Endothelial cell of umbilical vein (primary cell): ENCODE results near the gene SNRNP35. TPM values are rescaled to one million over a fixed set of nuclear protein-coding genes. Genes with fewer than 3 reads are reported as not detected.

ENCODE experiments used
- BruUV-seq: library from RNA; stranded (reverse); fragments of 400-500 nt; replicated peaks from 2 replicates; lab custom pipeline; 2021; lab: Mats Ljungman, UMichigan
- CTCF ChIA-PET: fragments of 300-600, 350-600 bp; sonication (Branson Sonifier 250); formaldehyde crosslinking; loops from one replicate; lab custom pipeline; 2021; ENCODE audit warnings: antibody characterized with exemption, inconsistent platforms; lab: Charles Lee
- POLR2A ChIA-PET: fragments of 300-600, 350-600 bp; sonication (Branson Sonifier 250); formaldehyde crosslinking; loops from one replicate; lab custom pipeline; 2021; ENCODE audit warnings: antibody characterized with exemption, inconsistent platforms; lab: Charles Lee
- DNase-seq: peaks from one replicate; pipeline ENCODE4 v3.0.0-alpha.2; 2011; ENCODE audit warnings: low read depth, low spot score
- FAIRE-seq: peaks from 2 replicates; lab custom pipeline; 2011; peaks lifted over from hg19 to GRCh38; lab: Jason Lieb, UNC
- H2AFZ ChIP-seq: 2 replicates; pipeline ENCODE4 v1.6.0; 2012; ENCODE audit warnings: low read depth, low read length, control low read depth, inconsistent platforms
- H3K27ac ChIP-seq: 2 replicates; pipeline ENCODE4 v1.5.1; 2011; ENCODE audit warnings: low read depth, mild to moderate bottlenecking, control low read depth, low read length, moderate library complexity; ENCODE audit not compliant: insufficient read depth
- H3K27me3 ChIP-seq, 2 experiments: 2 replicates each; pipeline versions ENCODE4 v1.6.0 to v1.6.1; 2011; ENCODE audit warnings: low read length in 2 of 2, mixed read lengths in 1 of 2; ENCODE audit not compliant: control insufficient read depth in 2 of 2, insufficient read depth in 2 of 2
- H3K36me3 ChIP-seq, 2 experiments: 2 replicates in 1 of 2; 3 replicates in 1 of 2; pipeline ENCODE4 v1.5.1; 2011; ENCODE audit warnings: low read length in 2 of 2, mild to moderate bottlenecking in 1 of 2, moderate library complexity in 1 of 2; ENCODE audit not compliant: control insufficient read depth in 2 of 2, insufficient read depth in 2 of 2; ENCODE audit errors: extremely low read depth in 1 of 2
- H3K4me1 ChIP-seq: 3 replicates; pipeline ENCODE4 v1.5.1; 2011; ENCODE audit warnings: mild to moderate bottlenecking, low read length; ENCODE audit not compliant: control insufficient read depth, insufficient read depth; ENCODE audit errors: extremely low read depth
- H3K4me2 ChIP-seq: 2 replicates; pipeline ENCODE4 v1.6.1; 2011; ENCODE audit warnings: low read length, control low read depth, mixed read lengths; ENCODE audit not compliant: insufficient read depth
- H3K4me3 ChIP-seq, 3 experiments: fragments of 200-600 bp in 1 of 3; sonication (generic), shearing (Covaris generic) in 1 of 3; replicated peaks in 1 of 3; 2 replicates each; pipeline ENCODE4 v1.5.1; 2011 to 2016; ENCODE audit warnings: control low read depth in 3 of 3, low read length in 3 of 3, mild to moderate bottlenecking in 2 of 3, inconsistent platforms in 1 of 3, low read depth in 1 of 3, moderate library complexity in 1 of 3; ENCODE audit not compliant: insufficient read depth in 1 of 3
- H3K79me2 ChIP-seq: 2 replicates; pipeline ENCODE4 v1.6.0; 2012; ENCODE audit warnings: low read length, inconsistent platforms; ENCODE audit not compliant: control insufficient read depth, insufficient read depth
- H3K9ac ChIP-seq: replicated peaks from 2 replicates; pipeline ENCODE3; 2011; ENCODE audit warnings: low read length, control low read depth; ENCODE audit not compliant: insufficient read depth; ENCODE audit errors: extremely low read depth
- H3K9me1 ChIP-seq: replicated peaks from 3 replicates; pipeline ENCODE4 v1.6.0; 2011; ENCODE audit warnings: mild to moderate bottlenecking, low read length; ENCODE audit not compliant: control insufficient read depth, insufficient read depth; ENCODE audit errors: extremely low read depth
- H3K9me3 ChIP-seq: replicated peaks from 2 replicates; pipeline ENCODE4 v1.5.1; 2012; ENCODE audit warnings: low read length, inconsistent platforms; ENCODE audit not compliant: control insufficient read depth, insufficient read depth
- H4K20me1 ChIP-seq: replicated peaks from 2 replicates; pipeline ENCODE3; 2011; ENCODE audit warnings: mild to moderate bottlenecking, low read length; ENCODE audit not compliant: control insufficient read depth, insufficient read depth; ENCODE audit errors: extremely low read depth
- EZH2 ChIP-seq: IDR thresholded peaks from 2 replicates; pipeline ENCODE4 v1.6.1; 2012; ENCODE audit warnings: borderline replicate concordance, low read depth, mild to moderate bottlenecking, moderate library complexity, low read length, inconsistent platforms; ENCODE audit not compliant: severe bottlenecking
- FOS ChIP-seq: IDR thresholded peaks from 2 replicates; pipeline ENCODE4 v1.6.1; 2011; ENCODE audit warnings: mild to moderate bottlenecking, low read length, moderate library complexity, borderline replicate concordance; ENCODE audit not compliant: insufficient read depth
- GATA2 ChIP-seq: IDR thresholded peaks from 2 replicates; pipeline ENCODE4 v1.7.0; 2011; ENCODE audit warnings: low read depth, mild to moderate bottlenecking, moderate library complexity, mixed read lengths, low read length; ENCODE audit not compliant: insufficient read length, insufficient read depth
- JUN ChIP-seq: IDR thresholded peaks from 2 replicates; pipeline ENCODE4 v1.6.1; 2011; ENCODE audit warnings: borderline replicate concordance, low read depth; ENCODE audit not compliant: insufficient read length, insufficient read depth
- MYC ChIP-seq: IDR thresholded peaks from one replicate; pipeline ENCODE4 v1.6.1; 2011; ENCODE audit warnings: mild to moderate bottlenecking, low read depth, low read length
- POLR2A ChIP-seq: IDR thresholded peaks from 2 replicates; pipeline ENCODE4 v1.6.1; 2012; ENCODE audit warnings: low read depth, mild to moderate bottlenecking, control low read depth, low read length
- POLR2AphosphoS5 ChIP-seq: IDR thresholded peaks from 2 replicates; pipeline ENCODE4 v1.6.1; 2012; ENCODE audit warnings: low read depth, mild to moderate bottlenecking, control low read depth, low read length, moderate library complexity; ENCODE audit not compliant: insufficient read depth
- dilution Hi-C: fragments of 300-500 bp; cut with MboI; formaldehyde crosslinking; loops from one replicate; pipeline ENCODE4 v1.15.0; 2019; ENCODE audit warnings: low sequenced_read_pairs; ENCODE audit not compliant: extremely low pct_ligation_motif_present
- intact Hi-C: fragments of 100-400 bp; cut with micrococcal nuclease; formaldehyde crosslinking; loops from one replicate; pipeline ENCODE4 v1.10.0; 2022
- polyA plus RNA-seq, 4 experiments: library from polyadenylated mRNA; depleted of rRNA in 3 of 4; stranded (reverse) in 3 of 4; unstranded in 1 of 4; fragments of >200 nt; gene quantifications; 2 replicates each; pipeline versions ENCODE4 v1.2.1 to v1.2.3, GENCODE V29; 2011 to 2012; ENCODE audit warnings: missing spikeins in 1 of 4
- total RNA-seq: library from RNA; stranded (reverse); gene quantifications from 2 replicates; pipeline ENCODE4 v1.2.3, GENCODE V29; 2021
- TF ChIP-seq, protein P1 (sequence below): IDR thresholded peaks from 2 replicates; pipeline ENCODE4 v1.6.1; 2011; ENCODE audit not compliant: insufficient read depth, insufficient read length
- TF ChIP-seq, protein P2 (sequence below), 2 donors: IDR thresholded peaks; 1 replicate in 1 of 2; 2 replicates in 1 of 2; pipeline ENCODE4 v1.5.1; 2011; ENCODE audit warnings: low read length in 2 of 2, mild to moderate bottlenecking in 2 of 2, moderate library complexity in 2 of 2, control low read depth in 1 of 2, inconsistent platforms in 1 of 2, low read depth in 1 of 2; ENCODE audit not compliant: insufficient read depth in 1 of 2; ENCODE audit errors: extremely low read depth in 1 of 2

Gene SNRNP35
- total and polyA plus RNA-seq, 2 donors (not counting 3 experiments of a cell fraction or from before 2014, with no cell fraction given) = 15.9 to 30.6 TPM

DNA sequence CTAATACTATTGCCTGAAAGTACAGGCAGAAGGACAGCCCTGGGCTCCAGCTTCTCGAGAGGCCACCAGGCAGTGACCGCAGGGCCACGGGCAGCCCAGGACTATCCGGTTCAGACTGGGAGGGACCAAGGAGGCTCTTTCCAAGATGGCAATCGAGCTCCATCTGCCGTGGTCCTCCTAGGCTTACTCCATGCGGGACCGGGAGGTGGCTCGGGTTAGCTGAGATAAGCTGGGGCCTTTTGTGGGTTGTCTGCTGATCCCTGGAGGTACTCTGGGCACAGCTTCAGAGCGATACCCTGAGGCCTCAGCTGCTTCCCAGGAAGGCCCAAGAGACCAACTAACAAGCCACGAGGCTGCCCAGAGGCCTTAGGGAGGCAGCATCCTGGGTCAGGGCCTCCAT is 33.1 kb downstream of the SNRNP35 start:
- ChIA-PET POLR2A (no interaction called here), CTCF (no interaction called here)
- no peak overlapping the region for H3K27ac ChIP-seq
- no peak for FAIRE-seq
- no peak overlapping the region for H2AFZ ChIP-seq
- no peaks in the 10 kb centered on the region for H4K20me1 ChIP-seq
- dilution Hi-C loops (no loop called here), intact Hi-C loops (no loop called here)
- no peak overlapping the region for H3K4me2 ChIP-seq
- no peak for DNase-seq
- no peaks in the 10 kb centered on the region for H3K9me3 ChIP-seq
- TF ChIP-seq EZH2 (no peak), POLR2AphosphoS5 (no peak), MYC (no peak), FOS (no peak), POLR2A (no peak), GATA2 (no peak), JUN (no peak)
- TF ChIP-seq, protein P1, sequence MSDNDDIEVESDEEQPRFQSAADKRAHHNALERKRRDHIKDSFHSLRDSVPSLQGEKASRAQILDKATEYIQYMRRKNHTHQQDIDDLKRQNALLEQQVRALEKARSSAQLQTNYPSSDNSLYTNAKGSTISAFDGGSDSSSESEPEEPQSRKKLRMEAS = no peak
- TF ChIP-seq, protein P2, sequence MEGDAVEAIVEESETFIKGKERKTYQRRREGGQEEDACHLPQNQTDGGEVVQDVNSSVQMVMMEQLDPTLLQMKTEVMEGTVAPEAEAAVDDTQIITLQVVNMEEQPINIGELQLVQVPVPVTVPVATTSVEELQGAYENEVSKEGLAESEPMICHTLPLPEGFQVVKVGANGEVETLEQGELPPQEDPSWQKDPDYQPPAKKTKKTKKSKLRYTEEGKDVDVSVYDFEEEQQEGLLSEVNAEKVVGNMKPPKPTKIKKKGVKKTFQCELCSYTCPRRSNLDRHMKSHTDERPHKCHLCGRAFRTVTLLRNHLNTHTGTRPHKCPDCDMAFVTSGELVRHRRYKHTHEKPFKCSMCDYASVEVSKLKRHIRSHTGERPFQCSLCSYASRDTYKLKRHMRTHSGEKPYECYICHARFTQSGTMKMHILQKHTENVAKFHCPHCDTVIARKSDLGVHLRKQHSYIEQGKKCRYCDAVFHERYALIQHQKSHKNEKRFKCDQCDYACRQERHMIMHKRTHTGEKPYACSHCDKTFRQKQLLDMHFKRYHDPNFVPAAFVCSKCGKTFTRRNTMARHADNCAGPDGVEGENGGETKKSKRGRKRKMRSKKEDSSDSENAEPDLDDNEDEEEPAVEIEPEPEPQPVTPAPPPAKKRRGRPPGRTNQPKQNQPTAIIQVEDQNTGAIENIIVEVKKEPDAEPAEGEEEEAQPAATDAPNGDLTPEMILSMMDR (IDR thresholded peaks at IDR 0.05; ENCODE audit: extremely low read depth in 1 of 2, insufficient read depth in 1 of 2, low read depth in 1 of 2, low read length in 2 of 2) = no peak
- H3K27me3 ChIP-seq = no peaks in the 10 kb centered on the region
- no TSS peak for BruUV-seq
- H3K9ac ChIP-seq = no peak overlapping the region
- H3K9me1 ChIP-seq = no peaks in the 10 kb centered on the region
- H3K4me1 ChIP-seq = no peaks in the 10 kb centered on the region
- no peak overlapping the region for H3K4me3 ChIP-seq
- no peaks in the 10 kb centered on the region for H3K79me2 ChIP-seq
- H3K36me3 ChIP-seq = peaks cover 0 to 6% of the 10 kb centered on the region in 2 experiments
